ENCODE measurements around the gene TSC2. TPM values are rescaled to one million over a fixed set of nuclear protein-coding genes. Genes with fewer than 3 reads are reported as not detected.

TSC2 gene
- total and polyA plus RNA-seq, 3 donors from 2014 or later, result 136 to 271 (median 222) TPM

GRCh38 chr16:2007081-2007836, 40.5 kb upstream of the TSC2 start:
- H3K9me3 ChIP-seq, result no peaks in the 10 kb centered on the region
- 71 to 82% methylated on average over 10 to 16 of the region's 16 CpGs for WGBS, 2 donors
- H3K27ac ChIP-seq, result no peak overlapping the region
- no peaks in the 10 kb centered on the region for H3K36me3 ChIP-seq (ENCODE audit: low read depth, missing control alignments)
- no peaks in the 10 kb centered on the region for H3K27me3 ChIP-seq
- H3K4me3 ChIP-seq, result no peak overlapping the region
- TF ChIP-seq POLR2A (IDR thresholded peaks at IDR 0.05) (no peak), CTCF (IDR thresholded peaks at IDR 0.05) (no peak)
- no peak for DNase-seq
- H3K4me1 ChIP-seq, result peaks cover 47% of the 10 kb centered on the region
- intact Hi-C loops (cut with DNase I; ENCODE audit: low total_unique reads), result no loop called here

GRCh38 chr16:2008009-2008526, 39.7 kb upstream of the TSC2 start:
- no peak overlapping the region for H3K4me3 ChIP-seq
- H3K36me3 ChIP-seq (ENCODE audit: low read depth, missing control alignments), result no peaks in the 10 kb centered on the region
- no peaks in the 10 kb centered on the region for H3K9me3 ChIP-seq
- TF ChIP-seq POLR2A (IDR thresholded peaks at IDR 0.05) (no peak), CTCF (IDR thresholded peaks at IDR 0.05) (no peak)
- intact Hi-C loops (cut with DNase I; ENCODE audit: low total_unique reads), result no loop called here
- no peaks in the 10 kb centered on the region for H3K27me3 ChIP-seq
- H3K4me1 ChIP-seq, result peaks cover 47% of the 10 kb centered on the region
- no peak for DNase-seq
- WGBS, 2 donors, result 34 to 48% methylated on average over 12 to 15 of the region's 15 CpGs
- H3K27ac ChIP-seq, result no peak overlapping the region

- DNase-seq, result no peak
- intact Hi-C loops (cut with DNase I; ENCODE audit: low total_unique reads), result no loop called here
- WGBS, 2 donors, result 2 to 5% methylated on average over 17 to 23 of the region's 23 CpGs
- Histone ChIP-seq H3K9me3 (no peaks in the 10 kb centered on the region), H3K36me3 (ENCODE audit: low read depth, missing control alignments) (no peaks in the 10 kb centered on the region), H3K27me3 (no peaks in the 10 kb centered on the region), H3K27ac (peak overlapping the region in 1 of 2 donors; percentile 72), H3K4me1 (peaks cover 44% of the 10 kb centered on the region), H3K4me3 (peak overlapping the region; percentile 80 to 83)
- TF ChIP-seq CTCF (IDR thresholded peaks at IDR 0.05) (no peak), POLR2A (IDR thresholded peaks at IDR 0.05) (no peak)
Measured at GRCh38 chr16:2008631-2009163, 39.1 kb upstream of the TSC2 start.

- Histone ChIP-seq H3K36me3 (ENCODE audit: low read depth, missing control alignments) (no peaks in the 10 kb centered on the region), H3K27me3 (no peaks in the 10 kb centered on the region), H3K9me3 (no peaks in the 10 kb centered on the region), H3K4me3 (peak overlapping the region; percentile 80 to 83), H3K4me1 (peaks cover 39% of the 10 kb centered on the region), H3K27ac (peak overlapping the region in 1 of 2 donors; percentile 72)
- DNase-seq, result no peak
- intact Hi-C loops (cut with DNase I; ENCODE audit: low total_unique reads), result no loop called here
- TF ChIP-seq POLR2A (IDR thresholded peaks at IDR 0.05) (no peak), CTCF (IDR thresholded peaks at IDR 0.05) (no peak)
- 2% methylated on average over 32 of the region's 55 CpGs; no CpG with 5 or more reads in 1 of the 2 donors for WGBS, 2 donors
Measured at GRCh38 chr16:2009164-2009711, 38.5 kb upstream of the TSC2 start.
